HepG2 (cell line): ENCODE results near the gene PPM1F.

Experiments
- BHLHE40 ChIP-seq: IDR thresholded peaks from 2 replicates; pipeline ENCODE4 v1.6.1; 2011; ENCODE audit warnings: low read length, improper control_type of control experiment
- CTCF ChIP-seq: sonication (generic); formaldehyde crosslinking; IDR thresholded peaks from 2 replicates; pipeline ENCODE4 v1.5.0; 2020; ENCODE audit warnings: mild to moderate bottlenecking, missing genetic modification reagents, moderate library complexity
- MTA3 ChIP-seq: sonication (generic); formaldehyde crosslinking; IDR thresholded peaks from 2 replicates; pipeline ENCODE4 v1.4.0; 2020; ENCODE audit warnings: missing genetic modification reagents
- REST ChIP-seq, 2 experiments: IDR thresholded peaks; 2 replicates each; pipeline ENCODE4 v1.6.1; 2011 to 2012; ENCODE audit warnings: low read length in 2 of 2, borderline replicate concordance in 1 of 2, low read depth in 1 of 2, mild to moderate bottlenecking in 1 of 2, moderate library complexity in 1 of 2
- ZNF576 ChIP-seq: sonication (generic); formaldehyde crosslinking; IDR thresholded peaks from 2 replicates; pipeline ENCODE4 v1.4.0; 2020; ENCODE audit warnings: mild to moderate bottlenecking, missing genetic modification reagents

- TF ChIP-seq MTA3 (CRISPR knock-in tag) (no peak), CTCF (no peak), ZNF576 (CRISPR knock-in tag) (no peak), BHLHE40 (no peak), REST (IDR thresholded peaks at IDR 0.05; ENCODE audit: borderline replicate concordance in 1 of 2, low read depth in 1 of 2, low read length in 2 of 2) (no peak)
Observed at GRCh38 chr22:21928048-21928447, 24.6 kb downstream of the PPM1F start.
